Thyroid gland (tissue), 4 donors: ENCODE results near the gene ZNF684. TPM values are rescaled to one million over a fixed set of nuclear protein-coding genes. Genes with fewer than 3 reads are reported as not detected.
"Not testable (repeated sequence)": the region's sequence is repeated elsewhere in the genome, so short reads cannot be mapped to it uniquely, and the experiment has no call there.

Experiments used
- DNase-seq, 2 donors: peaks; one replicate each; pipeline ENCODE4 v3.0.0-alpha.2; 2019
- H3K27ac ChIP-seq, 3 donors: fragments of 200-600 bp; sonication (generic); 1 replicate in 2 of 3; 2 replicates in 1 of 3; pipeline ENCODE4 v1.5.1; 2016 to 2019; ENCODE audit warnings: mild to moderate bottlenecking in 1 of 3, moderate library complexity in 1 of 3
- H3K27me3 ChIP-seq: fragments of 200-600 bp; sonication (generic); one replicate; pipeline ENCODE4 v1.5.1; 2019
- H3K36me3 ChIP-seq, 2 donors: fragments of 200-600 bp; sonication (generic); one replicate each; pipeline ENCODE4 v1.5.1; 2016 to 2019
- H3K4me1 ChIP-seq, 2 donors: fragments of 200-600 bp; sonication (generic); one replicate each; pipeline ENCODE4 v1.5.1; 2017 to 2019
- H3K4me3 ChIP-seq, 3 donors: fragments of 200-600 bp; sonication (generic); replicated peaks in 1 of 3; 1 replicate in 2 of 3; 2 replicates in 1 of 3; pipeline ENCODE4 v1.5.1; 2016; ENCODE audit warnings: mild to moderate bottlenecking in 1 of 3
- H3K9me3 ChIP-seq: fragments of 200-600 bp; sonication (generic); one replicate; pipeline ENCODE4 v1.5.1; 2017
- CTCF ChIP-seq, 6 experiments: fragments of 200-600 bp in 3 of 6; fragments of 450-650 bp in 3 of 6; sonication (generic) in 3 of 6; IDR thresholded peaks; one replicate each; pipeline ENCODE4 v1.5.1; 2016 to 2019; ENCODE audit warnings: antibody characterized with exemption in 6 of 6, mild to moderate bottlenecking in 2 of 6, inconsistent platforms in 1 of 6, moderate library complexity in 1 of 6
- POLR2A ChIP-seq, 2 donors: fragments of 450-650 bp; IDR thresholded peaks; one replicate each; pipeline ENCODE4 v1.6.1; 2017; ENCODE audit warnings: antibody characterized with exemption in 2 of 2, mild to moderate bottlenecking in 2 of 2, moderate library complexity in 1 of 2
- WGBS, 2 donors: methylation state at CpG; one replicate each; pipeline ENCODE4 v1.1.5; 2017; 5-methylcytosine and 5-hydroxymethylcytosine counted together
- intact Hi-C: fragments of 100-400 bp; cut with DNase I; formaldehyde crosslinking; loops from one replicate; pipeline ENCODE4 v1.15.1; 2023
- total RNA-seq, 4 donors: library from RNA; depleted of rRNA; stranded (reverse); fragments of >200 nt; gene quantifications; one replicate each; pipeline ENCODE4 v1.2.3, GENCODE V29; 2016

The ZNF684 gene
- total RNA-seq, 4 donors from 2014 or later, result 6.2 to 9.3 (median 7.1) TPM

DNA sequence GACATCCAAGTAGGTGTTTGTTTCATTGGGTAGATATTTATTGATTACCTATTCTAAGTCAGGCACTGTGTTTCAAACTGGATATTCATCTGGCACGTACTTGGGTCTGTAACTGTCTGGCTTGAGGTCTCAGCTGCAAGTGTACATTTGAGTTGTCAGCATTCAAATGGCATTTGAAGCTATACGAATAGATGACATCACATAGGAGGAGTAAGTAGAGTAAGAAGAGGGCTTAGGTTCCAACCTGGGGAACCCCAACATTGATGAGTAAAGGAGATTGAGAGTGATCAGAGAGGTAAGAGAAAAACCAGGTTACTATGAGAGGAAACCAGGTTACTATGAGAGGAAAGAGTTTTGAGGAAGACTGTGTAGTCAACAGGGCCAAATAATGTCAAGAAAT is 30.7 kb downstream of the ZNF684 start:
- H3K36me3 ChIP-seq, result no peaks in the 10 kb centered on the region
- H3K27me3 ChIP-seq, result no peaks in the 10 kb centered on the region
- WGBS, 2 donors, result 85 to 86% methylated on average over 2 of the region's 2 CpGs
- no peak for TF ChIP-seq CTCF (IDR thresholded peaks at IDR 0.05)
- TF ChIP-seq POLR2A (IDR thresholded peaks at IDR 0.05), result no peak
- H3K27ac ChIP-seq, result no peak overlapping the region
- no peak overlapping the region for H3K4me3 ChIP-seq
- H3K4me1 ChIP-seq, result no peaks in the 10 kb centered on the region
- H3K9me3 ChIP-seq, result no peaks in the 10 kb centered on the region
- intact Hi-C loops, result no loop called here
- DNase-seq, result no peak

DNA sequence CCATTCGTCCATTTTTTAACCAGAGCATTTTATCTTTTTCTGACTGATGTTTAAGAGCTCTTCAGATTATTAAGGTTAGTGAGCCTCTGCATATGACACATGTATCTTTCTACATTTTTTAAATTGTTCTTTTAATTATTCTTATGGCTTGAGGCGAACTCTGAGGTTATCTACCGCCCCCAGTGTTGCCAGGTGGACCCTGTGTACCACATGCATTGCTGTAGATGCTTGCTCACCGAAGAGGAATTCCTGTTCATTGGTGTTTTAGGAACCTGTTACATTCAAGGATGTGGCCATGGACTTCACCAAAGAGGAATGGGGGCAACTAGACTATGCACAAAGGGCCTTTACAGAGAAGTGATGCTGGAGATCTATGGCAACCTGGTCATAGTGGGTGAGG is 31.8 kb downstream of the ZNF684 start:
- TF ChIP-seq POLR2A (IDR thresholded peaks at IDR 0.05) (no peak), CTCF (IDR thresholded peaks at IDR 0.05) (no peak)

DNA sequence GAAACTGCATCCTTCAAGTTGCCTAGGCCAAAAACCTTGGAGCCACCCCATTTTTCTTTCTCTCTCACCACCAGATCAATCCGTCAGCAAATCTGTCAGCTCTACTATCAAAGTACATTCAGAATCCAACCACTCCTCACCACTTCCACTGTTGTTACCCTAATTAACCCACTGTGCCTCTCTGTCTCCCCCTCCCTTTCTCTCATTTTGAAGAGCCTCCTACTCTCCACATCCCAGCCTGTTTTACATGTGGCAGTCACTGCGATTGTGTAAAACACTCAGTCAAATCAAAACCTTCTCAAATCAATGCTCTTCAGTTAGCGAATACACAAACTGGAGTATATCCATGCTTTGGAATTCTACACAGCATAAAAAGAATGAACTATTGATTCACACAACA is 33.1 kb downstream of the ZNF684 start:
- intact Hi-C loops, result no loop called here
- Histone ChIP-seq H3K36me3 (no peaks in the 10 kb centered on the region), H3K4me3 (no peak overlapping the region), H3K9me3 (no peaks in the 10 kb centered on the region), H3K27me3 (no peaks in the 10 kb centered on the region), H3K27ac (no peak overlapping the region), H3K4me1 (no peaks in the 10 kb centered on the region)
- DNase-seq, result no peak
- TF ChIP-seq POLR2A (IDR thresholded peaks at IDR 0.05) (no peak), CTCF (IDR thresholded peaks at IDR 0.05) (no peak)
- 60 to 61% methylated on average over 3 of the region's 3 CpGs for WGBS, 2 donors

More for the DNA sequence above, 31.8 kb downstream of the ZNF684 start:
- no peak overlapping the region for H3K4me3 ChIP-seq
- 89 to 91% methylated on average over 4 of the region's 4 CpGs for WGBS, 2 donors
- no peak overlapping the region for H3K27ac ChIP-seq
- no peaks in the 10 kb centered on the region for H3K36me3 ChIP-seq
- no peaks in the 10 kb centered on the region for H3K4me1 ChIP-seq
- intact Hi-C loops, result no loop called here
- no peaks in the 10 kb centered on the region for H3K27me3 ChIP-seq
- no peaks in the 10 kb centered on the region for H3K9me3 ChIP-seq
- DNase-seq, result no peak

- 93 to 95% methylated on average over 3 of the region's 3 CpGs for WGBS, 2 donors
- H3K9me3 ChIP-seq, result no peaks in the 10 kb centered on the region
- no peak for DNase-seq
Measured at GRCh38 chr1:40564913-40565312, 33.5 kb downstream of the ZNF684 start.

DNA sequence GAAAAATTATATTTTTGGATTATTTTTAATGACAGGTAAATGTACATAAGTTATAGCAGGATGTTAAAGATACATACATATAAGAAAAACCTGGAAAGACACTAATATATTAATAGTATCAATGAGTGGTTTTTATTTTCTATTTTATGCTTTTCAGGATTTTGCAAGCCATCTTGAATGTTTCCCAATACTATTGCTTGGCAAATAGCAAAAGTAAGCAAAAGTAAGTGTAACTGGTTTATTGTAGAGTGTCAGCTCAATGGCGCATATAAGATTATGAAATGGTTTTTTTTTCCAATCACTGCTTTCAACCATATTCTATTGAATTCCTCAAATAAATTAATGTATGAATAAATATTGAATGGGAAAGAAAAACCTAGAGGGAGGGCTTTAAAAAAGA is 36.4 kb downstream of the ZNF684 start:
- Histone ChIP-seq H3K27ac (no peak overlapping the region), H3K4me3 (no peak overlapping the region), H3K4me1 (no peaks in the 10 kb centered on the region), H3K9me3 (no peaks in the 10 kb centered on the region), H3K36me3 (no peaks in the 10 kb centered on the region), H3K27me3 (no peaks in the 10 kb centered on the region)
- 85 to 94% methylated on average over 1 of the region's 1 CpG for WGBS, 2 donors
- intact Hi-C loops, result no loop called here
- DNase-seq, result no peak
- TF ChIP-seq CTCF (IDR thresholded peaks at IDR 0.05) (no peak), POLR2A (IDR thresholded peaks at IDR 0.05) (no peak)

More at GRCh38 chr1:40564913-40565312, 33.5 kb downstream of the ZNF684 start:
- TF ChIP-seq POLR2A (IDR thresholded peaks at IDR 0.05) (no peak), CTCF (IDR thresholded peaks at IDR 0.05) (no peak)
- Histone ChIP-seq H3K36me3 (no peaks in the 10 kb centered on the region), H3K27ac (no peak overlapping the region), H3K4me1 (no peaks in the 10 kb centered on the region), H3K4me3 (no peak overlapping the region), H3K27me3 (no peaks in the 10 kb centered on the region)
- intact Hi-C loops, result no loop called here

GRCh38 chr1:40574805-40575204 is 43.4 kb downstream of the ZNF684 start:
- intact Hi-C loops, H3K4me3 ChIP-seq, H3K9me3 ChIP-seq, H3K4me1 ChIP-seq, H3K27ac ChIP-seq, DNase-seq, H3K36me3 ChIP-seq, H3K27me3 ChIP-seq: not testable (repeated sequence)
- 74 to 87% methylated on average over 3 of the region's 3 CpGs for WGBS, 2 donors
